Measurements from ENCODE around the gene BTG1. TPM values are rescaled to one million over a fixed set of nuclear protein-coding genes. Genes with fewer than 3 reads are reported as not detected.
"Not testable (repeated sequence)": the region's sequence is repeated elsewhere in the genome, so short reads cannot be mapped to it uniquely, and the experiment has no call there.

Gene BTG1
- total RNA-seq, 1 donor from 2014 or later: 60.6 TPM

DNA sequence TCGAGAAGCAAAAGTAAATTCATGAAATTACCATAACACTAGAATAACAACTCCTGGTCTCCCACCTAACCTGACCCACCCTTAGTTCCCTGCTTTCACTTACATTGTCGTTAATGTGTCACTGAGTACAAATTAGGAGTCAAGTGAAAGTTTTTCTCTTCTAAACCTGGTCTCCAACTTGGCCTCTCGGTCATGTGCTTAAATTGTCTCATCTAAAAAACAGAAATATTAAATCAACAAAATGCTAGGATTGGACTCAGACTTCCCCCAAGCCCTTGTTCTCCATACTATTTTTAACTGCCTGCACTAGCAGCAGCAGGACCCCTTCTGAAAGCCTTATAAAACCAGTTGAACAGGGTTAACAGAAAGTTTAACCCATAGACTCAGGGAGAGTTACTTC is 1.8 kb upstream of the BTG1 start:
- no peak for DNase-seq

DNA sequence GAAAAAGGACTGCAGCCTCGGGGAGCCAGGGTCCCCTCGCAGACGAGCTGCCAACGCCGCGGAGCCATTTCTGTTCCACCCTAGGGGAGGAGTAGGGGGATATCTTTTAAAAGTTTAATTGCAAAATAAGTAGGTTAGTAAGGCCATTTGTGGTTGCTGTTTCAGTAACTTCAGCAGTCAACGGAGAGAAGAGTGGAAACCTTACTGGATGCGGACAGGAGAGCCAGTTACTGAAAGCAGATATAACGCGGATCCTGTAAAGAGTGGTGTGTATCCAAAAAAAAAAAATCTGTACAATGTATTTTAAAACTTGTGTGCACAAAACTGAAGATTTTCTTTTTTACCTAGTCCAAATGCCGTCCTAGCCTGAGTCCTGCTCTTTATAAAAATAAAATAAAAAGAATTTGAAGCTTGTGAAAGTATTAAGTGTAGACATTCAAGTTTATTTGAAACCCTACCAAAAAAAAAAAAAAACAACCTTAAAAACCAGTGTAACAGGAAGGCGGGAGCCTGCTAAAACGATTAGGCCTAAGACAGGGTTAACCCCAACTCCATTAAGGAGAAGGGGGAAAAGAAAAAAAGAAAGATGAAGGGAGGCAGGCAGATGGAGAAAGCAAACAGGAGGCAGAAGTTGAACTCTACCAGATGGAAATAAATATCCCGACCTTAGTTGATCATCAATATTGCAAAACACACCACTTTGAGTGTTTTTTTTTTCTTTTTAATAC is 1.0 kb upstream of the BTG1 start:
- DNase-seq: peak; percentile 62

DNA sequence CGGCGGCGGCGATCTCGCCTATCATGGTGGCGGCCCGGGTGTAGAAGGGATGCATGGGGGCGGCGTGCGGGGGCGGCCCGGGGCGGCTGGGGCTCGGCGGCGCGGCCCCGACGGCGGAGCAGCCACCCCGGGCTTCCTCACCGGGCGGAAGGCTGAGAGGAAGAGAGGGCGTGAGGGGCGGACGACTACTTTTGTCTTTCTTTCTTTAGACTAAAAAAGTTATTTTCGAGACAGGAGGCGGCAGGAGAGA is 240 bp downstream of the BTG1 start:
- DNase-seq: no peak

DNA sequence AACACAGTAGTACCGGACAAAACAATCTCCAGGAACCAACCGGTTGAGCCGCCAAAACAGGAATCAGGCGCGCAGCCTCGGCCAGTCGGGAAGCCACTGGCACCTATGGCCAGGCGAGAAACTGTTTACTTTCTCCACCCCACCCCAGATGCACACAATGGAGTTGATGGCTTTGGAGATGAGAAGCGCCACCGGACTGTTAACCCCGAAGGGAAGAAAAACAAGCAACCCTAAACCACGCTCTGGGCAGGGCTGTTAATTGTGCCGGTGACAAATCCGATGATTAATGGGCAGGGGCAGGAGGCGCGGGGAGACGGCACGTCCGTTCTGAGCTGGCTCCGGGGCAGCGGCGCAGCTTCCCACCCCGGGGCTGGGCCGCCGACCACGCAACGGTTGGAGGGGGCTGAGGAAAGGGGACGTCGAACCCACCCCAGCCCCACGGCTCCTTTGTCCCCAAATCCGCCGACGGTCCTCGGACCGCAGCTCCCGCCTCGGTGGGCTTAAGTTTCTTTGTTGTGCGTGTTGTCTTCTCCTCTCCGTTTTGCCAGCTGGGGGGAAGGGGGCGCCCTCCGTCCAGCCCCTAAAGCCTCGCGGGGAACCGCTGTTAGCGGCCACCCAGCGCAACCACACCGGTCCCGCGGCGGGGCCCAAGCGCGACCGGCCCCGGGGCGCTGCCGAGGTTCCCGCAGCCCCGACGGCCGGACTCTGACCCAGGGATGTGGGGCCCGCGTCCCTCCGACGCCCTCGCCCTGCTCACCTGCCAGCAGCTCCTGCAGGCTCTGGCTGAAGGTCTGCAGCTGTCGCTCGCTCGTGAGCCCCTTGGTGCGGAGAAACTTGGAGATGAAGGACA is 790 bp downstream of the BTG1 start:
- DNase-seq: peak; percentile 25

DNA sequence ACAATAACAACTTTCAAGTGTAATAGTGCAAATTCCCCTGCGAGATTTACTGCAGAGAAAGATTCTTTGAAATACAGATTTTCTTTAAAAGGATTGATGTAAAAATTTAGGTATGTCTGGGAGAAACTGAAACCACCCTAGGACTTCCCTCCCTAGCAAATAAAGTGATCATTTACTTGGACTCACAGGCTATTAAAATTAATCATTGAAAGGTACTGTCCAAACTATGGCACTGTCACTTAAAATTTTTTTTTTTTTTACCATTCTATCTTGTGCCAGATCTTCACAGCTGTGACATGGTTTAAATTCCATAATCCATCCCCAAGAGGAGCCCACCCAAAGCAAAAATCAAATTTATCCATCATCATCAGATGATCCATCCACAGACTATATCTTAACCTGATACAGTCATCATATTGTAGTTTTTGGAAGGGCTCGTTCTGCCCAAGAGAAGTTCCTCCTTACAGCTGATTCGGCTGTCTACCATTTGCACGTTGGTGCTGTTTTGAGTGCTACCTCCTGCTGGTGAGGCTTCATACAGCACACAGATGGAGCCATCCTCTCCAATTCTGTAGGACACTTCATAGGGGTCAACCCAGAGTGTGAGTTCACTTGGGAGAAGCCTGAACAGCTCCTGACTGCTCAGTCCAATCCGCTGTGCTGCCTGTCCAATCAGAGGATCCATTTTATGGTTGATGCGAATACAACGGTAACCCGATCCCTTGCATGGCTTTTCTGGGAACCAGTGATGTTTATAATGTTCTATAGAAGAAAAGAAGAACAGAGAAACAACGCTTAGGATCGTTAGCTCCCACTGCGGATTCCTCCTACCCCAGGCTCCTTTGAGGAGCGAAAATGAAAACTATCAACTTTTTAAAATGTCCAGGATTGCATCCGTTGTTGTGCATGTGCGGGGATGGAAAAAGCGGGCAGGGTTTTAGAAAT is 1.7 kb downstream of the BTG1 start:
- peak; percentile 95 for DNase-seq

DNA sequence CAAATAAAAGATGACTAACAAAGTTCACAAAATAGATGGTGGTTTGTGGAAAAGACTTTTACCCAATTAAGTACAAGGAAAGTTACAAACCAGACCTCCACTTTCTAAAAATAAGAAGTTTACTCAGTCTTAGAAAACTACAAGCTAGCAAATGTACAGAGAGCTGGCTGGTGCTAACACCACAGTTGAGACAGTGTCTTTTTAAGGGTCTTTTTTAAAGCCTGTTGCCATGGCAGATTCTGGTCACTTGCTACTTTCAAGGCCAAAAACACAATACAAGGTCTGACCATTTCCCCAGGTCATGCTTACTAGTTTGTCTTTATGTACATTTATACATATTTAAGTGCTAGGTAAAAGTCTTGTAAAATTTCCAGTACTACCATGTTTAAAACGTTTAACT is 2.4 kb downstream of the BTG1 start:
- DNase-seq: no peak

DNA sequence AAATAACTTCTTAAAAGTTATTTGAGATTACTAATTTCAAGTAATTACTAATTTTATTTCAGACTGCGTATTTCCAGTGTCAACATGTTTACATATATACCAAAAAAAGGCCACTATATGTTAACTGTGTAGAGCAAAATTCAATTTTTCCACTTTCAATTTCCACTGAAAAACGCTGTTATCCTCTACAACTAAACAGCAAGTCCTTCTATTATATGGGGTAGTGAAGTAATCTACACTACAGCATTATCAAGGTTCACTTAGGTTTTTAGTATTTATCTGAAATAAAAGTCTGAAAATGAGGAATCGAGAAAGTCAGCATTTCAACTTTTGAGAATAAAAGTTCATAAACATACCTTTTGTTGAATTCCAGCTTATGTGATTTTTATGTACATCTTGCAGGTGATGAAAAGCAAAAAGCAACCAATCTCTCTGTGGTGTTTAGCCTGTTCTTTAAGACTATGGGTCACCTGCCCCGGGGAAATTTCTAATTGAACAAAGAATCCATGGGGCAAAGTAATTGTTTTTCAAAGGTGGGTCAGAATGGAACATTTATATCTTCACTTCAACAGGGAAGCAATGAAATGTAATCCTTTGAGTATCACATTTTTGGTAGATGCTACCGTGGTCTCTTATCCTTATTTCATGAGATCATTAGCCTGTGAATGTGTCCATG is 3.3 kb downstream of the BTG1 start:
- no peak for DNase-seq

DNA sequence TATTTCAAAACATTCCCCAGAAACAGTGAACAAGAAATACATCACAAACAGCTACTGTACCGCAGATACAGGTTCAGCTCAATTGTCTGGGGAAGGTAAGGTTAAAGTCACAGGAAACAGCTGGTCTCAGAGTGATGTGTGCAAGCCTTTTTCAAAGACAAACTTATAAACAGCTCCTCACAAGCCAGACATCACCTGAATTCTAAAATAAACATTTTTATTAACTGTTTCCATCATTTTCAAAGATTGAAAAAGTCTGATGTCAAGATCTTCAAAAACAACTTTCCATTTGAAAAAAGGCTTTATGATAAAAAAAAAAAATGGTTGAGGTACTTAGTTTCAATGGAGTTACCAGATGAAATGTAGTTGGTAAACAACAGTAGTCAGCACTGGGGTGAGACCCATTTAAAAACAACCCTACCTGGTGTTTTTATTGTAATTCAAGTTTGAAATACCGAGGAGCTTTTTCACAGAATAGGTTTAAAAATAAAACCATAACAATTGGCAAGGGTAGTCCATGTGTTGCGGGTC is 4.0 kb downstream of the BTG1 start:
- peak; percentile 34 for DNase-seq

DNA sequence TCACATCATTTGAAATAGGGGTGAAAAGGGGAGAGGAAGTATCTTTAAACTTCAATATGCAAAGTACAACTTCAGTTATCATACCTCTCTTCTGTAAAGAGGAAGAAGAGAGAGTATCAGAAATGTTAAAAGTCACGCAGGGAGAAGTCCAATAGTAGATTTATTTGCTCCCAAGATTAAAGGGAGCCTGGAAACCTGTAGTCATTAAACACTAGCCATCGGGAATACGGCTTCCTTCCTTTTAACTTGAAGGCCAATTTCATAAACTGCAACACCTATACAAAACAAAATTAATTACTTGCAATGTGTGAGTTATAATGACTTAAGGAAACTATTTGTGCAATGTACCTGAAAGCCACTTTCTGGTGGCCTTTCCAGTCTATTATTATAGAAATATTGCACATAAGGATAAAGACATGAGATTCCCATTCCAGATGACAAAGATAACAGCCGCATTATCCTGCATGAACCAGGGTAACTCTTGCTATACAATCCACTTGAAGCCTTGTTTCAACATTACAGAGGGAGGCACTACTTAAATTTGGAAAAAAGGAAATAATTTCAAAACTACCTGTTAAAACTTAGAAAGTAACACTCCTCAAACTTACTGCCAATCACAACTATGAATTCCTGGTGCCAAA is 4.6 kb downstream of the BTG1 start:
- DNase-seq: no peak

DNA sequence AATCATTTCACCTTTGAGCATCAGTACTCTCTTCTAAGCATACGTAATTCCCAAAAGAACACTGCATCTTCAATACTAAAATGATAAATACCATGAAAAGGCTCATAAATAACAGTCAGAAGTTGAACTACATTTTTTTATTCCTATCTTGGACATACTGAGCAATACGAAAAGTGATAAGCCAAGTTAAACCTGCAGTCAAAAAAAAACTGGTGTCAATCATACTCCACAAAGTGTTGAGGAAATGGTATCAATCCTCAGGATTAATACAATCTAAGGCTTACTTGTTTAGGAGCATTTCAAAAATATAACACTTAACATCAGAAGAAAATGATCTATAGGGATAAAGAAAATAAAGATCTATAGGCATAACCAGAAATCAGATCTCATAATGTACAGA is 5.5 kb downstream of the BTG1 start:
- DNase-seq: no peak

DNA sequence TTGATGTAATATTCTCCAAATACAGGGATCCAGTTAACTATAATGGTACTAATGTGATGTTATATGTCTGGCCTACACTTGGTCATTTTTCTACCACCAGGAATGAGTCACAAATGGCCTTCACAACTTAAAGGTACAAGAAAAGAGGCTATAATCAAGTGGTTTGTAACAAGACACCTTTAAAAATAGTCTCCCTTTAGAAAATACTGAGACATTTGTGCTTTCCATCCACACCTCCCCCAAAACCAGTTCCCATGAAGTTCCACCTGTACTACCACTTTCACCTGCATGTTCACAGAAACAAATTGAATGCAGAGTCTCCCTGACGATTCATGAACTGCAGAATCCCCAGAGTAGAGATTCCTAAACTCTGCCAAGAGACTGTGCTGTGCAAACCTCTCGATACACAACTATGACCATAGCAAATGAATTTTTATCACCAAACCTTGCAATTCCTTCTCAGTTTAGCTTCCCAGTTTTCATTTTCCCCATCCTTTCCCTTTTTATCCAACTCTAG is 6.0 kb downstream of the BTG1 start:
- DNase-seq: no peak

DNA sequence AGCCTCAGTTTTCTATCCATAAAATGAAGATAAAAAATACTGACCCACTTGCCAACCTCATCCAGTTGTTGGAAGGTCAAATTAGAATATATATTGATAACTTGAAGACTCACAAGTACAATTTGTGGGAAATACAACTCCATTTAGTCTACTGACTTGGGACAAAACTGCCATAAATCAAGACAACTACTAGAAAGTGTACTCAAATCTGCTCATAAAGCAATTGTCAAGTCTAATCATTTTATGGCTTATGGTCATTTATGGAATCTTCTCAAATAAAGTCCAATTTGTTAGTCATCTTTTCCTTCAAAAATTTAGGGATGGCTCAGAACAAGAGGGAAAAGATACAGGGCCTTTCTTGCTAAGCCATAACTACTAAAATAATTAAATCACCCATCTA is 7.0 kb downstream of the BTG1 start:
- no peak for DNase-seq

DNA sequence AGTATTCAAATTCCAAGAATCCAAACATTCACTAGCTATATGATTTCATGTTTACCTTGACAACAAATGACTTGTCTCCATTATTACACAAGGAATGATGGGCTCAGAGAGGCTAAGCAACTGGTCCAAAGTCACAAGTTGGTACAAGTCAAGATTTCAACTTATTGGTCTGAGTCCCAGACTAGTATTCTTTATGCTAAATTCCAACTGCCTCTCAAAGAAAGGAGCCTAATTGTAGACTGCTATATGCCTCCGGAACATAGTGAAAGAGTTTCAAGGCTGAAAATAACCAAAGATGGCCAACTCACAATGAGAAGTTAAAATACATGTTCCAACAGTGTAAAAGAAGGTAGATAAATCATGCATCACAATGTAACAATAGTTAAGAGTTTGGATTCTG is 7.5 kb downstream of the BTG1 start:
- no peak for DNase-seq

DNA sequence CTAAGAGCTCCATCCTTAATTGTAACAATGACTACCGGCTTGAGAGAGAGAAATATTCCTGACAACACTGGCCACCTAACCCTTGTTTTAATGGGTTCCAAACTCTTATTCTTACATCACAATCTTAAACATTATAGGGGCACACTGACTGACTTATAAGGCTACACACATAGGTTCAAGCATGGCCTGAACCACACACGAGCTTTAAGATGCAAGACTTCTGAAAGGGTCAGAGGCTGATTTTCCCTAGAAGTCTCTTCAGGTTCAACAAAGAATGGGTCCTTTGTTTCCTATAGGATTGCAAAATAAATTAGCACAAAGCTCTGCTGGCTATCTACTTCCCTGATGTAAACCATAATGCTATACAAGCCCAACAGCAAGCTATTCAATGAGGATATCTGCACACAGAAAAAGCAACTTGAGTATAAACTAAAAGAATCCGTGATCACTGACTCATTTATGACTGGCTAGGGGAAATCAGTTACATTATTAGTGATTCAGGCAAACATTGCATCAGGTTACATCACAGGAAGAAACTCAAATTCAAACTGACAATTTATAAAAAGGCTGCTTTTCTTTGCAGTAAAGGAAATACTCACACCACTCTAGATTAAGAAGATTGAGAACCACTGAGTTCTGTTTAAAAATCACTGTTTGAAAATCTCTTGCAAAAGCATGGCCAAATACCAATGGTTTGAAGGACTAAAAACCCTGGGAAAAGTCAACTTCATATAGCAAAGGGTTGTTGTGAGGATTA is 8.5 kb downstream of the BTG1 start:
- peak; percentile 20 for DNase-seq

DNA sequence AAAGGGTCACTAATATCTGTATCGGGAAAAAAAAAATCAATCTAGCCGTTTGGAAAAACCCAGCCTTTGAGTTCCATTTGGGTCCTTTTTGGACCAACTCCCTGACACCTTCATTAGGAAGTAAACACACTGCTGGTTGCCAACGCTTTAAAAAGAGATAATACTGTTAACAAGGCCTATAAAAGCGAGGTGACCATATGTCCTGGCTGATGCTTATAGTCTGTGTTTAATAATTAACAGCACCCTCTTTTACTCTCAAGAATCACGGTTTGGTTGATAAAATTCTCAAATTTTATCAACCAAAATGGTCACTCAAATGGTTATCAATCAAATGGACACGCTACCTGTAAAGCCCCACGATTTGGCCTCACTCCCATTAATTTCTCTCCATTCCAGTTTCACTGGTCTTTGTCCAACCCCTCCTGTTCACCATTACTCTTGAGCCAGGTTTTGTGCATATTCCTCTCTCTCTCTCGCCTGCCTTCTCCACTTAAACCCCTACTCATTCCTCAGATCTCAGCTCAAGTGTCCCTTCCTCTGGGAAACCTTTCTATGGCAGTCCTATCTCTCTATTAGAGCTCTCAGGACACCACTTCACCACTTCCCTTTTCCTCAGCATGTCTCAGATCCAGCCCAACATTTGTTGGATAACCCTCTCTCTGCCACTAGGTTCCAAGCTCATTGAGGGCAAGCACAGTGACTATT is 9.5 kb downstream of the BTG1 start:
- no peak for DNase-seq

DNA sequence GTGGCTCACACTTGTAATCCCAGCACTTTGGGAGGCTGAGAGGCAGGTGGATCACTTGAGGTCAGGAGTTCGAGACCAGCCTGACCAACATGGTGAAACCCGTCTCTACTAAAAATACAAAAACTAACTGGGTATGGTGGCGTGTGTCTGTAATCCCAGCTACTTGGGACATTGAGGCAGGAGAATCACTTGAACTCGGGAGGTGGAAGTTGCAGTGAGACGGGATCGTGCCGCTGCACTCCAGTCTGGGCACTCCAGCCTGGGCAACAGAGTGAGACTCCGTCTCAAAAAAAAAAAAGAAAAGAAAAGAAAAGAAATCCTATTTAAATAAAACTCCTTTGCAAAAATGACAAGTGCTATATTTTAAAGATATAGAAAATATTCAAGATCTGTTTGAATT is 10.1 kb downstream of the BTG1 start:
- not testable (repeated sequence) for DNase-seq

DNA sequence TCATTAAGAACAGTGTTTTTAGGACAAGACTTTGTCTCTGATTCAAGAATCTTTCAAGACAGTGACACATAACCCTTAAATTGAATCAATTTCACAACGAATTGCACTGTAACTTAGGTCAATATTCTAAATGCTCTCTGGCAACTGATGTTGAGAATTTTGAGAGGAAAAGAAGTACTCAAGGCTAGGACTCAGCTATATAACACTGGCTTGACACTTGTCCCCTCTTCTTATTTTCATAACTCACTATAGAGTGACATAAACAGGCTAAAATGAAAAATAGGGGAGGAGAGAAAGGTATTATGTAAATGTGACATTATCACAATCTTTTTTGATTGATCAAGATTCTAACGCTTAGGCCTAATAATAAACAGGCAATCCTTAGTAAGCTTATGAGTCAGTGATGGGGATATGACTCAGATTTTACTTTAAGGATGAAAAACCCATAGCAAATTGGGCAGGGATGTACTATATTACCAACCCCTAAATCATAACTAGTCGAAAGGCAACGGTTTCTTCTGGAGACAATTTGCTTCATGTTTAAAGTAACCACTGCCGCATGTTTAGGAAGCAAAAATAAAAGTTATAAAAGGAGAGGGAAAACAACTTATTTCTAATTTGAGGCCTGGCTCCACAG is 10.9 kb downstream of the BTG1 start:
- DNase-seq: no peak

DNA sequence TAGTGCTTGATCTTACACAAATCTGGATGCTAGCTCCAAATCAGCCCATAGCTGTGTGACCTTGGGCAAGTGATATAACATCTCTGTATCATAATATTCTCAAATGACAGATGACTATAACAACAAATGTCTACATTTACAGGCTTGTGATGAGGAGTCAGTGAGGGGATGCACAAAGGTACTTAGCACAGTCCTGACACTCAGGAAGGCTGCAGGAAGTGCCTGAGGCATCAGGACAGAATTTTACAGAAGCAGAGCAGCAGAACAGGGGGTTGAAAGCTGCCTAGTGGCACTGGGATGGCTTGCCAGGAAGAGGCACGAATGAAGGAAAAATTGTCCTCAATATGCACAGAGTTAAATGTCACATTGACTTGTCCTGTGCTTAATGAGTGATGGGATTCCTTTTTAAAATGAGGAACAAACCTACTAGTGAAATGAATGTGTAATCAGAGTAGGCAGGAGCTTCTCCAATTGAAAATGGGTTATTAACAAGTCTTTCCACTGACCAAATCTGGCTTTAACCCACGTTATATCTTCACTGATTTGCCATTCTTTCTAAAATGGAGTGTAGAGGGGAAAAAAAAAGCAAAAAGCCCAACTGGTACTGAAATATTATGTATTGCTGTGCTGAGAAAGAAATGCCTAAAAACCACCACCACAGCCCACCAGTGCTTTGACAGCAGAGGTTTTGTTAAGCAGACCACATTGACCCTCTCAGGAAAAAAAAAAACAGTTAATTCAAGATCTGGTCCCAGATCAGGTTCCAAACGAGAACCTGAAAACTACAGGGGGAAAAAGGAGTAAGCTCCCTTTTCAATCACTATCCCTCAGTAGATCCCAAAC is 11.6 kb downstream of the BTG1 start:
- no peak for DNase-seq

Data from skin of body (tissue), 2 donors.